DMS 273 (cell line): ENCODE measurements around the gene HAPSTR1.

Experiments
- DNase-seq: peaks from one replicate; lab custom pipeline; 2025; ENCODE audit not compliant: unreplicated experiment; lab: John Stamatoyannopoulos, UW

Gene HAPSTR1

GRCh38 chr16:9122342-9122741, 30.9 kb downstream of the HAPSTR1 start:
- no peak for DNase-seq

DNA sequence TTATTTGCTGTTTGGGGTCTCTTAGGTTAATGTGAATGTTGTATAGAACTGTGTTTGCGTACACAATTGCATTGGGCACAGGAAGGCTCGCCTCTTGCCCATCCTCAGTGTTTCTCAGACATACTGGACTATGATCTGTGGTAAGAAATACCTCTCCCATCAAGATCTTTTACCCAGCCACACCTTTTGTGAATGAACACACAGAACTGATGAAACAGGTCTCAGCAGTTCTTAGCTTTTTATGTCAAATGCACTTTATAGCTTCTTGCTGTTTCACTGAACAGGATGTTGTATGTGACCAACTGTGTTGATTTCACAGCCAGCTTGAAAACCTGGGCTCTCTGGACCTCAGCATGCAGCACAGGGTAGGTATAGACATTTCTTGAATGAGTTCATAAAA, 31.5 kb downstream of the HAPSTR1 start:
- no peak for DNase-seq

DNA sequence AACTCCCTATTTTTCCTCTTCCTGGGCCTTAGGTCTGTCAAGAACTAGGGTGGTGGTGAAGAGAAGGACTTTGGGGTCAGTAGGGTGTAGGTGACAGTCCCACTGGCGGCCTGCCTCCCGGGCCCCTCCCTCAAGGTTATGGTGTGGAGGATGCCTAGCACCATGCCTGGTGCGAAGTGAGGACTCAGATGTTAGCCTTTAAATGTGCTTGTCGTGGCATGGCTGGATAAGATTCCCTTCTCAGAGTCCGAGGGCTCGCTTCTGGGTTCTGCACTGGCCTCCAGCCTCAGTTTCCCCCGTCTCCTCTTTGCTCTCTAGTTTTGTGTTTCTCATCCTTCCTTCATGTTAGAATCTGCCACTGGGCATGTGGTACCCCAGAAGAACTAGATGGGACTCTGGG, 32.0 kb downstream of the HAPSTR1 start:
- DNase-seq = no peak

- DNase-seq = no peak
Measured at GRCh38 chr16:9123871-9124270, 32.4 kb downstream of the HAPSTR1 start.

- DNase-seq = no peak
Measured at GRCh38 chr16:9124444-9124843, 33.0 kb downstream of the HAPSTR1 start.

DNA sequence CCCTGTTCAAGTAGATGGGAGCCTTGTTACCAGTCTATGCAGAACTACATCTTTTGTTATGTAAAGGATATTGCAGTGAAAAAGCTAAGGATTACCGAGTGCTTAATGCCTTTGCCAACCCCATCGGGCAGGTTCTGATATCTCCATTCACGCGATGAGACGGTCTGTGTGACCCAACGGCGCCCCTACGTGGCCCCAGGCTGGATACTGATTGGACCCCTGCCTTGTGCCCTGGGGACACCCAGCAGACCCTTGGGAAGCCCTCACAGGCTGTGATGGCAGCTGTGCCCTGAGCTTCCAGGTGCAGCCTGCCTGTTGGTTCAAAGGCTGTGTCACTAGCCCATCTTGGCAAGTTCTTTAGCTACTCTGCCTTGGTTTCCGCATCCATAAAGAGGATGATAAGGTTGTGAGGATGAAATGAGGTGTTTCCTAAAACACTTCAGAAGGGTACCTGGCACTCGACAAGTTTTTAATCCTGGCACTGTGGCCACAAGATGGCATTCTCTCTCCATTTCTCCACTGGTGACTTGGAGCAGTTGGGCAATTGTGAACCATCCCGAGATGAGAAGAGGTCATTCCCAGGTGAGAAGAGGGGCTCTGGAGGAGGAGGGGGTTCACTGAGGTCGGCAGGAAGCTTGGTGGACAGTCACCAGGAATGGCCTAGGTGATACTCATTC, 33.6 kb downstream of the HAPSTR1 start:
- DNase-seq = no peak

DNA sequence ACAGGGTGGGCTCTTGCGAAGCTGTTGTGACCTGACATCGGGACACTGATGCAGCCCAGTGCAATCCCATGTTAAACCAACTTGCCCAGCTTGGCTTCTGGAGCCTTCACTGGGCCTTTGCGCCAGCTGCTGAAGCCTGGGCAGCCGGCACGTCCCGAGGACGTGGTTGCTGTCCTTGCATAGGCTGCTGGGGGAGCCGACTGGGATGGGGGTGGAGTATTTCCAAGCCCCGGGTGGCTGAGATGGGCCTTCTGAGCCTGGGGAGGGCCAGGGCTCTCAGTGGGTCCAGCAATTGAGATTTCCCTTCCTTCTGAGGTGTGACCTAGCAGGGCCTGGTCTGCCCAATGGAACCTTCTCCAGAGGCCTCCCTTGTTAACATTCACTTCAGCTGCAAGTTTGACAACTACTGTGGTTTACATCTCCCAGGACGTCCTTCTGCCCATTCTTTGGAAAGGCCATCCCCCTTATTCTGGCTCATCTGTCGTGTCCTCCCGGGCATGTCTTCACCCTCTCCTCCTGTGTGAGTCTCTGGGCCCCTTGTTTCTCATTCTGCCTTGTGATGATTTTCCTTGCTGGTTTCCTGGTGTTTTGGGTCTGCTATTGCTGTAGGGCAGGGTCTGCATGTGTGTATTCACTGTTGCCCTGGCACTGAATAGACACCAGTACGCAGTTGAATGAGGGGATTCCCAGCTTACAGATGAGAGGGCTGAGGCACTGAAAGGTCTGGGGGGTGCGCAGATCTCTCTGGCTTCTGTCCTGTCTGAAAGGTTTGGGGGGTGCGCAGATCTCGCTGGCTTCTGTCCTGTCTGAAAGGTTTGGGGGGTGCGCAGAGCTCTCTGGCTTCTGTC, 34.4 kb downstream of the HAPSTR1 start:
- no peak for DNase-seq

GRCh38 chr16:9126609-9127008, 35.2 kb downstream of the HAPSTR1 start:
- no peak for DNase-seq

DNA sequence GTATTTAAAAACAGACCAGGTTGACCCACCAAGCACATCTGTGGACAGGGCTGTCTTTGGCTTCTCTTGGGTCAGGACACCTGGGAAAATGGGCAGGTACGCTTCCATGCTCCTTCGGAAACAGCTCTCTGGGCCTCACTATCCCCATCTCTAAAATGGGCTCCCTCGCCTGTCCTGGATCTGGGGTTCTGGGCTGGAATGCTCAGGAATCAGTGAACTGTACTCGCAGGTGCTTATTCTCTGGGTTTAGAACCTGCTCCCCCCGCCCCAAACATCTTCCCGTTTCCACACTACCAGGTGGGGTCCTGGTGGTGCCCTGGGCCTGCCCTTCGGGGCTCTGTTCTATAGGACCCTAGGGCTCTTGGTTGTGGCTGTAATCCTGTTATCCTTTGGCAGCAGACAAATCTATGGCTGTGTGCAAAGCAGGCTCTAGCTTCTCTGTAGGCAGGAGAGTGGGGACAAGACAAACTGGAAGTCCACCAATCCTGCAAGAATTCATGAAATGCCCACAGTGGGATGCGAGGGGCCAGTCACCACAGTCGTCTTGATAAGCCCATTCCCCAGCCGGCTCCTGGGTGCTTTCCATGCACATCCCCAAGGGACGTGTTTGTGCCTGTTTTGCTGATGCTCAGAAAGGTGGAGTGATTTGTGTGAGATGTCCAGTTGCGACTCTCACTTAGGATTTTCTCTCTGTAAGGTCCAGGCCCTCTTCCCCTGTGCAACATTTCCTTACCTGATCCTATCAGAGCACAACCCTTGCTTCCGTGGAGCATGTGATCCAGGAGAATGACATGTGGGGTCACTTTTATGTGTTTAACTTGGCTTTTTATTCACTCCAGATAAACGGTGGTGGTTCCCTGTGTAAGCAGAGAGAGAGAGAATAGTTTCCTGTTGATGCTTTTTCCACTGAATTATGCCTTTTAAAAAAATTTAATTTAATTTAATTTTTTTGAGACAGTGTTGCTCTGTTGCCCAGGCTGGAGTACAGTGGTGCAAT, 37.2 kb downstream of the HAPSTR1 start:
- DNase-seq = no peak

- no peak for DNase-seq
Measured at GRCh38 chr16:9134306-9134705, 42.9 kb downstream of the HAPSTR1 start.

- peak; percentile 83 for DNase-seq
Measured at GRCh38 chr16:9134739-9135138, 43.3 kb downstream of the HAPSTR1 start.

GRCh38 chr16:9135797-9136196, 44.4 kb downstream of the HAPSTR1 start:
- DNase-seq = no peak

DNA sequence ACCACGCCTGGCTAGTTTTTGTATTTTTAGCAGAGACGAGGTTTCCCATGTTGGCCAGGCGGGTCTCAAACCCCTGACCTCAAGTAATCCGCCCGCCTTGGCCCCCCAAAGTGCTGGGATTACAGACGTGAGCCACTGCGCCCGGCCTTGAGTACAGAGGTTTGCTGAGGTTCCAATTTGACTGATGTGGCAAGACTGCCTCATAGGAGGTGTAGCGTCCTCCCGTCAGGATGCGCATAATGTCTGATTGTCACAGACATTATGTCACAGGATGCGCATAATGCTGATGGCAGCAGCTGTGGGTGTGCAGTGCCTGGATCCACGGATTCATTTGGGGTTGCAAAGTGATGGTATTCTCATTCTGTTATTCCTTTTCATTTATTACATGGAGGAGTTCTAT, 45.2 kb downstream of the HAPSTR1 start:
- DNase-seq = no peak

DNA sequence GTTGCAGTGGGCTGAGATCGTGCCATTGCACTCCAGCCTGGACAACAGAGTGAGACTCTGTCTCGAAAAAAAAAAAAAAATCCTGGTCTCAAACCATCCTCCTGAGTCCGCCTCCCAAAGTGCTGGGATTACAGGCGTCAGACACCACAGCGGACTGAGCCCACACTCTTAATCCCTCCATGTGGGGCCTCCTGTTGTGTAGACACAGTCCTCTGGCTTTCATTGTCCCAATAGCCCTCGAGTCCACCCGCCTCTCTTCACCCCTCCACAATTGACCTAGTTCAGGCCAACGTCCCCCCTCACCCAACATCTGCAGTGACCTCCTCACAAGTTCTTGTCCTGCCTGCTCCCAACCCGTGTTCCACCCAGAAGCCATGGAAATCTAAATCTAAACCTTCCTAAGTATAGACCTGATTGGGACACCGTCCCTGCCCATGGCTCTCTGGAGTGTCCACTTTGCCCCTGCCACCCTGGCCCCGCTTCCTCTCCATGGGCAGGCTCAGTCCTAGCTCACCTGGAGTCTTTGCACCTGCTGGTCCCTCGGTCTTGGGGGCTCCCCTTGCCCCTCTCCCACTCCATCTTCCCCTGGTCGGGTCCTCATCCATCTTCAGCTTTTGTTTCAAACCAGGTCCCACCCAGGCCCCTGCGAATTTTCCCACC, 46.7 kb downstream of the HAPSTR1 start:
- no peak for DNase-seq

DNA sequence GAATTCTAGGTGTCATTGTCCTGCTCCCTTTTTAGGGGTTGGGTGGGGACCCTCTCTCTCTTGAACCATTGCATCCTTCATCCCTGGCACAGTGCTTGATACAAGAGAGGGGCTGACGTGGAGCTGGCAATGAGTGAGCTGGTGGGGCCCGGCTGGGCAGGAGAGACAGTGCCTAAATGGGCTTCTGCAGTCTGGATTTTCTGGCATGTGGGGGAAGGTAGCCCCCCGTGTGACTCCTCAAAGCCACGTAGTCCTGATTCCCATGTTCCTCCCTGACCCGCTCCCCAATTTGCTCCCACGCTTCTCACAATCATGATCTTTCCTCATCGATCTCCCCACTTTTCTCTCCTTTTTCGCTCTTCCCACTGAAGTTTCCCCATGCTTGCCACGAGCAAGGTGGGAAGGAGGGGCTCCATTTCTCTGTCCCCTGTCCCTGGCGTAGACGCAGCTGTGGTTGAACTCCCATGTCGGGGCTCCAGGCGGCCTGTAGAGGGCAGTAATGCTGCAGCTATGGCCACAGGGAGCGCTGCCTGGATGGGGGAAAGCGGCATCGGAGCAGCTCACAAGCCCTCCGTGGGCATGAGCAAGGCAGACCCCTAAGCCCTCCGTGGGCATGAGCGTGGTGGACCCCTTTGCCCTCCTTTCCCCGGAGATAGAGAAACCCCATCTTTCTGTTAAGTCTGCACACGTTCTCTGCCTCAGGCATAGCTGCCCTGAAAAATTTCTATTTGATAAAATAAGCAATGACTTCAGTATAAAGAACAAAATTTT, 47.5 kb downstream of the HAPSTR1 start:
- DNase-seq = peak; percentile 87

GRCh38 chr16:9139965-9140364, 48.5 kb downstream of the HAPSTR1 start:
- peak; percentile 76 for DNase-seq
